NCI-H69 (cell line): ENCODE measurements around the gene SPATA21.

Experiments
- DNase-seq: peaks from one replicate; lab custom pipeline; 2025; lab: John Stamatoyannopoulos, UW

Gene SPATA21

DNA sequence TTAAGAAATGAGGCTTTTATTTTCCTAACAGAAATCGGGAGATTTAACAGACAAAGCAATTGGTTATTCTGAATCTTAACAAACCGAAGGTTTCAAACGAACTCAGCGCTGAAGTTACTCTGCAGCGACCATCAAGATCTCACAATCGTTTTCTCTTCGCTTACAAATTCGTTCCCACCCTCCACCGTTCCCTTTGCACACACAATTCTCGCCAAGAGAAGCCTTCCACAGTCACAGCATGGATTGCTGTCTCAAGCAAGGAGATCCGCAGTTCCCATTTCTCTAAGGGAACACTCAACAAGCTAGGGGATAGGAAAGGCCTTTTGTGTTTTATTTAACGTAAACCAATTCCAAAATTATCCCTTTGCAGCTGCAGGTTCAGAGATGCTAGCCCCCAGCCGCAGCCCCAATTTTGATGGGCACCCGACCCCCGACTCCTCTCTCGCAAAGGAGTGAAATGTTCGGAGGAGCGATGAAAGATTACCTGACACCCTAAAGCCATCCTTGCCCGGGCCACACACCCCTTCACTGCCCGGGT lies 85.7 kb downstream of the SPATA21 start:
- DNase-seq, result peak; percentile 41

DNA sequence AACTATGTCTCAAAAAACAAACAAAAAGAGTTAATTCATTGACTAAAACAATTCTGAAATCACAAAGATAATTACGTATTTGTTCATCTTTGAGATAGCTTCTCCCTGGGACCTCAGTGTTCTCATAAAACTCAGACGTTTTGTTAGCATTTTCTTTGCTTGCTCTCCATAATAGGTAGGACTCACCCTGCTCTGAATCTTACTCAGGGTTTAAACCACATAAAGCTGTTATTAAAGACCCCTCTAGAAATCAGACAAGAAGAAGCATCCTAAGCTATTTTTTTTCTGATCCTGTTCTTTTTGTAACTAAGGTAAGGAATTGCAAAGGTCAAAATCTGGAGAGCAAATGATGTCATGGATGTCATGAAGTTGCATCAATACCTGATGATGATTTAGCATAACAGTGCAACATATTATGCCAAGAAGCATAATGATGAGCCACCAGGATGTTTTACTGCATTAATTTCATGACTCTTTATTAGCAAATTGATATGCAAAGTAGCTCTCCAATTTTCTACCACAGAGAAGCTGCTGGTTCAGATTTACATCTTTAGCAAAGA lies 87.3 kb downstream of the SPATA21 start:
- DNase-seq, result no peak
